ENCODE results near the gene VPS13D.

Gene VPS13D

GRCh38 chr1:12485231-12486058 is 255.6 kb downstream of the VPS13D start:
- Histone ChIP-seq H3K27ac (ENCODE audit: insufficient read depth, low read length, poor library complexity, severe bottlenecking) (no peak overlapping the region), H3K4me1 (ENCODE audit: control insufficient read depth, insufficient read depth, low read length, poor library complexity, severe bottlenecking) (peaks cover 13% of the 10 kb centered on the region), H3K36me3 (ENCODE audit: control insufficient read depth, insufficient read depth, low read length) (no peaks in the 10 kb centered on the region), H3K9me3 (ENCODE audit: control insufficient read depth, low read length) (no peaks in the 10 kb centered on the region), H3K27me3 (replicated peaks; ENCODE audit: control insufficient read depth, insufficient read depth, low read length, poor library complexity, severe bottlenecking) (no peaks in the 10 kb centered on the region), H3K4me3 (ENCODE audit: insufficient read depth, low read depth, low read length, poor library complexity, severe bottlenecking) (no peak overlapping the region)
- no peak for DNase-seq

- Histone ChIP-seq H3K4me3 (ENCODE audit: insufficient read depth, low read depth, low read length, poor library complexity, severe bottlenecking) (no peak overlapping the region), H3K27me3 (replicated peaks; ENCODE audit: control insufficient read depth, insufficient read depth, low read length, poor library complexity, severe bottlenecking) (no peaks in the 10 kb centered on the region), H3K27ac (ENCODE audit: insufficient read depth, low read length, poor library complexity, severe bottlenecking) (no peak overlapping the region), H3K9me3 (ENCODE audit: control insufficient read depth, low read length) (no peaks in the 10 kb centered on the region), H3K36me3 (ENCODE audit: control insufficient read depth, insufficient read depth, low read length) (no peaks in the 10 kb centered on the region), H3K4me1 (ENCODE audit: control insufficient read depth, insufficient read depth, low read length, poor library complexity, severe bottlenecking) (peaks cover 8% of the 10 kb centered on the region)
- DNase-seq = no peak
These were observed 256.2 kb downstream of the VPS13D start for GRCh38 chr1:12486059-12486341.

DNA sequence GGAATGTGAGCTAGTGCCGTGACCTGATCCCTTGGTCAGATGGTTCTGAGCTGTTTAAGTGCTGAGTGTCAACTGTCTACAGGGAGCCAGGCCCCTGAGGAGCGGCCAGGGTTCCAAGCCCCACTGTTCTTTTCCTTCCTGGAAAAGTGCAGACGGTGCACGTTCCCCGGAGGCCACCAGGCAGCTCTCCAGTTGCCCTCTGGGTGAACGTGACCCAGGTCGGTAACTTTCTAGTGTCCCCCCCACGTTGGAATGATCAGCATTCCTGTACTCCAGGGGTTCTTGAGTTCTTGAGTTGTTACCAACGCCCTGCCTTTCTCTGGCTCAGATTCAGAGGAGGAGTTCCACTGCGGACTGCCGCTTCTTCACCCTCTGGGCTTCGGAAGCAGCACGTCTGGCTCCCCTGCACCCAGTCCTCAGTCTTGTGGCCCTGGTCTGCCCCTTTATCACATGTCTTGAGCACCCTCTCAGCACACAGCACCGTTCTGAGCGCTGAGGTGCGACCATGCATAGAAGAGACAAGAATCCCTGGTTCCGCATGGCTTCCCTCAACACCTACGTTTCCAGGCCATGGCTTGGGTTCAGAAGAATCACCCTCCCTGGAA is 256.7 kb downstream of the VPS13D start:
- DNase-seq = no peak
- Histone ChIP-seq H3K36me3 (ENCODE audit: control insufficient read depth, insufficient read depth, low read length) (no peaks in the 10 kb centered on the region), H3K27me3 (replicated peaks; ENCODE audit: control insufficient read depth, insufficient read depth, low read length, poor library complexity, severe bottlenecking) (no peaks in the 10 kb centered on the region), H3K27ac (ENCODE audit: insufficient read depth, low read length, poor library complexity, severe bottlenecking) (no peak overlapping the region), H3K4me3 (ENCODE audit: insufficient read depth, low read depth, low read length, poor library complexity, severe bottlenecking) (no peak overlapping the region), H3K4me1 (ENCODE audit: control insufficient read depth, insufficient read depth, low read length, poor library complexity, severe bottlenecking) (peaks cover 3% of the 10 kb centered on the region), H3K9me3 (ENCODE audit: control insufficient read depth, low read length) (no peaks in the 10 kb centered on the region)

DNA sequence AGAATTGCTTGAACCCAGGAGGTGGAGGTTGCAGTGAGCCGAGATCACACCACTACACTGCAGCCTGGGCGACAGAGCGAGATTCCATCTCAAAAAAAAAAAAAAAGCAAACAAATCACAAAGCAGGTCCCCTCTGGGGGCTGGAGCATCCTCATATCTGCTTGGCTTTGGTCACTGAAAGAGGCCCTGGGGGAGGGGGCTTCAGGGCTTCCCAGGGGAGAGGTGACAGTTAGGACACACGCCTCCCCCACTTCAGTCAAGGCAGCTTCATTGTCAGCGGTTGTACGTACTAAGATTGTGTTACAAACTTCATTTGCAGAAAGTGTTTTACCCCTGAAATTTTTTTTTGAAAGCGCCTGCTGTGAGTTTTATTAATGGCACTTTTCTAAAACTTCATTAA is 257.7 kb downstream of the VPS13D start:
- DNase-seq = no peak
- Histone ChIP-seq H3K4me1 (ENCODE audit: control insufficient read depth, insufficient read depth, low read length, poor library complexity, severe bottlenecking) (no peaks in the 10 kb centered on the region), H3K36me3 (ENCODE audit: control insufficient read depth, insufficient read depth, low read length) (peaks cover under 1% of the 10 kb centered on the region), H3K27me3 (replicated peaks; ENCODE audit: control insufficient read depth, insufficient read depth, low read length, poor library complexity, severe bottlenecking) (no peaks in the 10 kb centered on the region), H3K9me3 (ENCODE audit: control insufficient read depth, low read length) (no peaks in the 10 kb centered on the region), H3K27ac (ENCODE audit: insufficient read depth, low read length, poor library complexity, severe bottlenecking) (no peak overlapping the region), H3K4me3 (ENCODE audit: insufficient read depth, low read depth, low read length, poor library complexity, severe bottlenecking) (no peak overlapping the region)

GRCh38 chr1:12488666-12489354 is 259.0 kb downstream of the VPS13D start:
- Histone ChIP-seq H3K4me1 (ENCODE audit: control insufficient read depth, insufficient read depth, low read length, poor library complexity, severe bottlenecking) (no peaks in the 10 kb centered on the region), H3K27ac (ENCODE audit: insufficient read depth, low read length, poor library complexity, severe bottlenecking) (no peak overlapping the region), H3K9me3 (ENCODE audit: control insufficient read depth, low read length) (no peaks in the 10 kb centered on the region), H3K4me3 (ENCODE audit: insufficient read depth, low read depth, low read length, poor library complexity, severe bottlenecking) (no peak overlapping the region), H3K36me3 (ENCODE audit: control insufficient read depth, insufficient read depth, low read length) (peaks cover 4% of the 10 kb centered on the region), H3K27me3 (replicated peaks; ENCODE audit: control insufficient read depth, insufficient read depth, low read length, poor library complexity, severe bottlenecking) (no peaks in the 10 kb centered on the region)
- DNase-seq = no peak

DNA sequence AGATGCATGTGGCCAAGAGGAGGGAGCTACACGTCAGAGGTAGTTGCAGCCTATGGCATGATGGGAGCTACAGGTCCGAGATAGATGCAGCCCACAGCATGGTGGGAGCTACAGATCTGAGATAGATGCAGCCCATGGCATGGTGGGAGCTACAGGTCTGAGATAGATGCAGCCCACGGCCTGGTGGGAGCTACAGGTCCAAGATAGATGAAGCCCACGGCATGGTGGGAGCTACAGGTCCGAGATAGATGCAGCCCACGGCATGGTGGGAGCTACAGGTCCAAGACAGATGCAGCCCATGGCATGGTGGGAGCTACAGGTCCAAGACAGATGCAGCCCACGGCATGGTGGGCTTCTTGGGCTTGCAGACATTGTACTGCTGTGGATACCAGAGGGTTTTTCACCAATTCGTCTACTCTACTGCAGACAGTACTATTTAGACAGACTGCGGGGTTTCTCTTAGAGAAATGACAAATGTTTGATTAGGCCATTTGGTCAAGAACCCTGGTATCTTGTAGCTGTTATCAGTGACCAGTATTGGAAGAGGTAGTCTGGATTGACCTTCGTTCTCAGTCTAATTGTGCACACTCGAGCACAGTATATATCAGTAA is 260.8 kb downstream of the VPS13D start:
- Histone ChIP-seq H3K4me3 (ENCODE audit: insufficient read depth, low read depth, low read length, poor library complexity, severe bottlenecking) (no peak overlapping the region), H3K4me1 (ENCODE audit: control insufficient read depth, insufficient read depth, low read length, poor library complexity, severe bottlenecking) (no peaks in the 10 kb centered on the region), H3K36me3 (ENCODE audit: control insufficient read depth, insufficient read depth, low read length) (peaks cover 4% of the 10 kb centered on the region), H3K27me3 (replicated peaks; ENCODE audit: control insufficient read depth, insufficient read depth, low read length, poor library complexity, severe bottlenecking) (no peaks in the 10 kb centered on the region), H3K9me3 (ENCODE audit: control insufficient read depth, low read length) (no peaks in the 10 kb centered on the region), H3K27ac (ENCODE audit: insufficient read depth, low read length, poor library complexity, severe bottlenecking) (no peak overlapping the region)
- no peak for DNase-seq

DNA sequence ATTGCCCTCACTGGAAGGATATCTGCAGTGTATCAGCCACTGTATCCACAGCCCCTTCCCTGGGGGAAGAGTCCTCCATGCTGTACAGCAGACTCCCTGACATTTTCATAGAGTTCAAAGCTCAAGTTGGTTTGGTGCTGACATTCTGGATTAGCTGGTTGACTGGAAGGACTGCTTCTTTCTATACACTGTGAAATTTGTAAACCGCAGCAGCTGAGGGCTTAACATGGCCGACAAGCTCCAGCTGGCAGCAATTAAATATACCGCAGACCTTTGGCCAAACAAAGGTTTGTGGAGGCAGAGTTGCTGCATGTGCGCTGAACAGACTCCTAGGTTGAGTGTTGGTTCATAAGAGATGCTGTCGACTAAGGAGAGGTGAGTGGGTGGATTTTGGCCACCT is 261.8 kb downstream of the VPS13D start:
- Histone ChIP-seq H3K9me3 (ENCODE audit: control insufficient read depth, low read length) (no peaks in the 10 kb centered on the region), H3K36me3 (ENCODE audit: control insufficient read depth, insufficient read depth, low read length) (peaks cover 4% of the 10 kb centered on the region), H3K4me3 (ENCODE audit: insufficient read depth, low read depth, low read length, poor library complexity, severe bottlenecking) (no peak overlapping the region), H3K4me1 (ENCODE audit: control insufficient read depth, insufficient read depth, low read length, poor library complexity, severe bottlenecking) (no peaks in the 10 kb centered on the region), H3K27ac (ENCODE audit: insufficient read depth, low read length, poor library complexity, severe bottlenecking) (no peak overlapping the region), H3K27me3 (replicated peaks; ENCODE audit: control insufficient read depth, insufficient read depth, low read length, poor library complexity, severe bottlenecking) (no peaks in the 10 kb centered on the region)
- no peak for DNase-seq

- Histone ChIP-seq H3K4me3 (ENCODE audit: insufficient read depth, low read depth, low read length, poor library complexity, severe bottlenecking) (no peak overlapping the region), H3K9me3 (ENCODE audit: control insufficient read depth, low read length) (no peaks in the 10 kb centered on the region), H3K36me3 (ENCODE audit: control insufficient read depth, insufficient read depth, low read length) (peaks cover 30% of the 10 kb centered on the region), H3K4me1 (ENCODE audit: control insufficient read depth, insufficient read depth, low read length, poor library complexity, severe bottlenecking) (no peaks in the 10 kb centered on the region), H3K27ac (ENCODE audit: insufficient read depth, low read length, poor library complexity, severe bottlenecking) (no peak overlapping the region), H3K27me3 (replicated peaks; ENCODE audit: control insufficient read depth, insufficient read depth, low read length, poor library complexity, severe bottlenecking) (no peaks in the 10 kb centered on the region)
- no peak for DNase-seq
These were observed 265.9 kb downstream of the VPS13D start for GRCh38 chr1:12495725-12496124.

DNA sequence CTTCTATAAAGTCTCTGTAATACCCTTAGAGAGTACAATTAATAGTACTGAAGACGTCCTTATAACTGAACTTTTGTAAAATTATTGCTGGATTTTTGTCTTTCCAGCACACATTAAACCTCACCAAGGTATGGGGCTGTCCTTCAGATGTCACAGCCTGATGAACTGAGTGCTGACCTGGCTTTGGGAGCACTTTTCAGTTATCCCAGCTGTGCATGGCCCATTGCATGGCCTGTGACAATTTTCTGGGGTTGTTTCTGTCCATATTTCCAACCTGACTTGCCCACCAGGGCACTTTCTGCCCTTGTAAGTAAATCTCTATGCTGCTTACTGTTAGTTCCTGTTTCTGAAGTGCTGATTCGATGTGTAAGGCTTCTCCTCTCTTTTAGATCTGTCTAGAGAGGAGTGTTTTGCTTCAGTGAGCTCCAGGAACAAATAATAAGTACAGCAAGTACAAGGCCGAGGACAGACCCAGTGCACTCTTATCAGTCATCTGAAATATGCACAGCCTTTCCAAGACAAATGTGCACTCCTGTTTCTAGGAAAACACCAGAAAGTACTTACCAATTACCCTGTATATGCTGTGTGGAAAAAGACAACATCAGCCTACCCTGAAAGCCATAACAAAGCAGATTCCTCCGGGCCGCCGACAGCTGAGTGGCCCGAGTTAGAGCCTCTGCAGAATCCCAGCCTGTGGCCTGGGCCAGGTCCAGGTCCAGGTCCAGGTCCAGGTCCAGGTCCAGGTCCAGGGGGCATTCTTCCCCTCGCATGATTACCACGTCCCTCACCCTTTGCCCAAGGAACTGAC is 266.5 kb downstream of the VPS13D start:
- Histone ChIP-seq H3K9me3 (ENCODE audit: control insufficient read depth, low read length) (no peaks in the 10 kb centered on the region), H3K36me3 (ENCODE audit: control insufficient read depth, insufficient read depth, low read length) (peaks cover 30% of the 10 kb centered on the region), H3K4me1 (ENCODE audit: control insufficient read depth, insufficient read depth, low read length, poor library complexity, severe bottlenecking) (no peaks in the 10 kb centered on the region), H3K27ac (ENCODE audit: insufficient read depth, low read length, poor library complexity, severe bottlenecking) (no peak overlapping the region), H3K4me3 (ENCODE audit: insufficient read depth, low read depth, low read length, poor library complexity, severe bottlenecking) (no peak overlapping the region), H3K27me3 (replicated peaks; ENCODE audit: control insufficient read depth, insufficient read depth, low read length, poor library complexity, severe bottlenecking) (no peaks in the 10 kb centered on the region)
- DNase-seq = no peak

Data from effector memory CD4-positive, alpha-beta T cell (primary cell).